ENCODE data around the gene COL4A4.
A peak's percentile ranks its signal among the peaks of the same experiment; 100 is the strongest.
"Not testable (repeated sequence)": the region's sequence is repeated elsewhere in the genome, so short reads cannot be mapped to it uniquely, and the experiment has no call there.

The COL4A4 gene

DNA sequence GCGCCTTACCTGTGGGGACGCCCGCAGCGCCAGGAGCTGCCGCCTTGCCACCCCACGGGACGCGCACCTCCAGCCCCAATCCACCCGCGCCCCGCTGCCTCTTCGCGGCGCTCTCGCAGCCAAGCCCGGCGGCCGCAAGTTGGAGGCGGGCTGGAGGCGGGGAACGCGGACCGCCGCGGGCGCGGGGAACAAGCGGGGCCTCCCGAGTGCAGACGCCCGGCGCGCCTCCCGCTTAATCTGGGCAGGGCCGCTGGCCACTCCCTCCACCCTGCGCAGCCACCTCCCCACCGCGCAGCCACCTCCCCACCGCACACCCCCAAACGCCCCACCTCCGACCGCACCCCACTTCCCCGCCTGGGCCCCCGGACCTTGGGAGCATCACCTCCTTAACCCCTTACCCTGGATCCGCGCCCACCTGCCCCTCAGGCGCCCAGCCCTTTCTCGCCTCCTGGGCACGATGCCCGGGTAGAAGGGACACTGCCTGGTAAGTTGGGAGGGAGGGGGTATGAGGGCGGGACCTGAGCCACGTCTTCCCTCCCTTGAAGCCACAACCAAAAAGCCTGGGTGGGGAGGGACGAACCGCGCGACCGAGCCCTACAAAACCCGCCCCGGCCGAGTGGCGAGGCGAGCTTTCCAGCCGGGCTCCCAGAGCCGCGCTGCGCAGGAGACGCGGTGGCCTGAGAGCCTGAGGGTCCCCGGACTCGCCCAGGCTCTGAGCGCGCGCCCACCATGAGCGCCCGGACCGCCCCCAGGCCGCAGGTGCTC, at the start of gene COL4A4, which contains the start of gene COL4A3:
Gene COL4A4 (minus strand): TSS at position 208 of the 765 bp plus-strand sequence. CDS start 16,722 bp downstream, outside the sequence.
Gene COL4A3 (plus strand): TSS at position 627 of the 765 bp plus-strand sequence. CDS start 103 bp downstream, at position 730.
- DNase-seq (ENCODE audit: low spot score), result peak; percentile 80

DNA sequence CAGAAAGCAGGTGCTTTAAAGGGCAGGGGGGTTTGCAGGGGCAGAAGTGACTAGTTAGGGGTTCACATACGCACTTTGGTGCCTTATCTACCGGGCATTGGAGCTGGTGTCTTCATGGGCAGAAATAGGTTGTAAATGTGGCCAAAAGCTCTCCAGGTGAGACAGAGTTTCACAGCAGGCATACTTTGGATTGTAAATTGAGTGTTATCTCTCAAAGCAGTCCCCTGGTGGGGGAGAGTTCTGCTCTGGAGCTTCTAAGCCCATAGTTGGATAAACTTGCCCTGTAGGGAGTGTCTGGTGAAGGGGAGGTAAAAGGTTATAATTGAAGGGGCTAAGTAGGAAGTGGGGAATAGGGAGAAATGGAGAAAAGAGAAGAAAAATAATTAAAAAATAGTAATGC, 43.6 kb upstream of the COL4A4 start:
- no peak for DNase-seq (ENCODE audit: low spot score)

DNA sequence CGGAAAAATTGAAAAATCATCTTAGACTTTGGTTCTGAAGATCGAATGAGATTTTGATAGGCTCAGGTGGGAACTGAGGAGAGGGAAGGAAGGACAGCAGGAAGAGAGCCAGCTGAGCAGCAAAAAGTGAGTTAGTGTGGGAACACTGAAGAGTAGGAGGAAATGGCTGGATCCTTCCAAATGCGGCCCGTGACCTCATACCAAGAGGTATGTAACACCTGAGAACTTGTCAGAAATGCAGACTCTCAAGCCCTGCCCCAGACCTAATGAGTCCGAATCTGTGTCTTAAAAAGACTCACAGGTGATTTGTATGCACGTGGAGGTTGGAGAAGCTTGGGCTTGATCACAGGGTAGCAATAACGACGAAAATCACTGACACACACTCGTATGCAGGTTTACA, 42.4 kb upstream of the COL4A4 start:
- no peak for DNase-seq (ENCODE audit: low spot score)

DNA sequence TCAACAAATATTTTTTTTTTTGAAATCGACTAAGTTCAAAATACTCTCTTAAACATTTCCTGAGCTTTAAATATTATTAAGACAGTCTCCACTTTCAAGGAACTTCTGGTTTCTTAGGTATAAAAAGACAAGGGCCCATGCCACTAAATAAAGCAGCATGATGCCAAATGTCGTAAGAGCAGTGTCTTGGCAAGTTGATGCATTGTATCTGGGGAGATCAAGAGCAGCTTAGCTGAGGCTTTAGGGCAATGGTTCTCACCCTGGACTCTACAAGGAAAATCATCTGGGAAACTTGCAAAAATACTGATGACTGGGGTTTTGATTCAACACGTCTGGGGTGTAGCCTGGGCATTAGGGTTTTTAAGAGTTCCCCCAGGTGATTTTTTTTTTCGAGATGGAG, 41.7 kb upstream of the COL4A4 start:
- no peak for DNase-seq (ENCODE audit: low spot score)

DNA sequence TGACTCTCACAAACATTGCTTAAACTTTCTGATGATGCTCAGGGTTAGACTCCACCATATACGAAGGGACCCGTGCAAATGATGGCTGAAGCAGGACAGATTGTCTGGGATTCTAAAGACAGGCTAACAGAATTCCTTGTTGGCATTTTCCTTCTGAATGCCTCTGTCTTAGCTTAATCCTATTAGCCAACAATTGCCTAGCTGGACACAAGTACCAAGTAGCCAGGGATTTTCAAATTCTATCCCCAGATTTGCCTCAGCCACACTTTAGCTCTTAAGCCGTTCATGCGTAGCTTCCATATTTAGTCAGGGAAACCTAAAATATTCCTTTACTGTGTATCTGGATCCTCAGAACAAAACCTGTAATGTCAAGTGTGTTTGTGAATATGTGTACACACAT, 40.4 kb upstream of the COL4A4 start:
- DNase-seq (ENCODE audit: low spot score), result no peak

DNA sequence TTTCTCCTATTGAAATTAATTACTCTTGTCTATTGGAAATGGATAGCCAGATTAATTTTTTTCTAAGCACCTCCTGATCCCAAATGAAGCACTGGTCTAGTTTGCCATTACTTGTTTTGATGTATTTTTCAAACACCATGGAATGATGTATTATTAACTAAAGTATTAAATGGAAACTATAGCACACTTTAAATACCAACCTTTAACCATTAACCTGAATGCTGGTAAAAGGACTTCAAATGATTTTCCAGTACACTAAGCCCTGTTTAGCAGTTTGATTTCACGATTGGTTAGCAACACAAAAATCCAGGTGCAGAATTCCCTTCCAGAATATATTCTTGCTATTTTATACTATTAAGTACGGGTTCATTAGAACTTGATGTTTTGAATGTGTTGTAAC, 37.8 kb upstream of the COL4A4 start:
- no peak for DNase-seq (ENCODE audit: low spot score)

DNA sequence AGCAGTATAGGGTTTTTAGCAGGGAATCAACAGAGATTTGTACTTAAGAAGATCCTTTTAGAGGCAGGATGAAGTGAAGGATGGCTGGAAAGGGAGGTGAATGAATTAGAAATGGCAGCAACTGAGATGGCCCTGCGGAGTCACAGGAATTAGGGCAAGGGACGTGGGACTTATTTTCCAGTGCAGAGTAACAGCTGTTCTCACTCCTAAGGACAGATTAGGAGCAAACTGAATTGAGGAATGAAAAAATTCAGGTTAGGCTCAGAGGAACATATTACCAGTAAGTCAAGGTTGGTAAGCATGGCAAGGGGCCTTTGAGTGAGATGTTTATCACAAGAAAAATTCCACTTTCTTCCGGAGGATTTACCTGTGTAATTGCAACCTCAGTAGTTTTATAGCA, 34.9 kb upstream of the COL4A4 start:
- no peak for DNase-seq (ENCODE audit: low spot score)

DNA sequence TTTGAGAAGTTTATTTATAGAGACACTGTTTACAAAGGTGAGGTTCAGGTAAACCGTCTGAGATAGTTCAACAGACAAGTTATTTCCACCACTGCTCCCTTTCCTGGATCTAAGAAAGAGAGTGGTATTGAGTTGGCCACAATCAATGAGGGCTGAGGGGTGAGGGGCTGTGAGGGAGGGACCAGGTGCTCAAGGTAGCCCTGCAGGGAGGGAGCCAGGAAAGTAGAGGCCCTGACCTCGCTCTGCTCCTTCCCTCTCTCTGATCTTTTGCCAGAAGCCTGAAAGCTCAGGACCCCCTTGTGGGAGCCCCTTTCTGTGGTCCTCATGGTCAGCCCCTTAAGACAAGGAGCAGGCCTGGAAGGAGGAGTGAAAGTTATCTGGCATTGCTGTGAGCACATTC, 30.2 kb upstream of the COL4A4 start:
- DNase-seq (ENCODE audit: low spot score), result no peak

DNA sequence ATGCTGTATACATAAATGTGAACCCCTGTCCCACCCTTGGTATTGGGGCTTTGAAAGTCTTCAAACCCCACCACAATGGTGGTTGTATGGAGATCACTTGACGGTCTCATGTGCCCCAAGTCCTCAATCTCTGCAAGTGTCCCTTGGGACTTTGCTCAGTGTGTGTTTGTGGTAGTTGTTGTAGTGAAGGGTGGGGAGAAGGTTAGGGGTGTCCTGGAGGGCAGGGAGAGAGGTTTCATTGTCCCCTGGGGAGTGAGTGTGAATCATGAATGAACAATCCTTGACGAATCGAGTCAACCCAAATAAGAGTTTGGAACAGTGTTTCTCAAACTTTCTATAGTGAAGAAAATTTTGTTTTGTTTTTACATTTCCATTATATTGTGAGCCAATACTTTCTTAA, 28.5 kb upstream of the COL4A4 start:
- DNase-seq (ENCODE audit: low spot score), result no peak

DNA sequence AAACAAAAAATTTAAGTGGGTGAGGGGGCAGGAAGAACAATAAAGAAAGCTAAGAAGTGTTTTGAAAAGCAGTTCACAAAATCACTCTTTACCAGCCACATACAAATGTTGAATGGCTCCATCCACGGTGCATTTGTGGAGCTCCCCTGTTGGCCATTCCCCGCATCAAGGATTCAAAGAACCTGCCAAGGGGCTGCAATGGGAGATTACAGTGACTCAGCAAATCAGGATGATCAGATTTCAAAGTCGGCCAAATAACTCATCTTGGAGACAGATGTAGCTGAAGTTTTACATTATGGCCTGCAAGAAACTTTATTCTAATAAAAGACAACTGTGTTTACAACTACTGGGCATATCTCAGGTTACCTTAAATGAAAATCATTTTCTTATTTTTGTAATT, 27.4 kb upstream of the COL4A4 start:
- DNase-seq (ENCODE audit: low spot score), result peak; percentile 38

DNA sequence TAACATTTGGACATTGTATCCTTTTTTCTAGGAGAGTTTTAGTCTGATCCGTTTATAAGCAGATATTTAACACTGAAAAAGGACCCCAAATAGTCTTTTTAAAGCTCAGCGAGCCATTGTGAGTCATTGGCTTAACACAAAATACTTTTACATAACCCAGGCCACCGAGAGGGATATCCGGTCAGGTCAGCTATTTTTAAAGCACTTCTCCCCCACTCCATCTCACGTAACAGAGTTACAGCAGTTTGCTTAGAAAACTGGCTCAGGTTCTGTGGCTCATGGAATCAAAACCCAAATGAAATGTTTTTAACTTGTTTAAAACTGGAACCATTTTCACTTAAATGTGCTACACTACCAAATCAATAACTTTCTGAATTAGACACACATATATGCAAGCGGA, 24.3 kb upstream of the COL4A4 start:
- no peak for DNase-seq (ENCODE audit: low spot score)

DNA sequence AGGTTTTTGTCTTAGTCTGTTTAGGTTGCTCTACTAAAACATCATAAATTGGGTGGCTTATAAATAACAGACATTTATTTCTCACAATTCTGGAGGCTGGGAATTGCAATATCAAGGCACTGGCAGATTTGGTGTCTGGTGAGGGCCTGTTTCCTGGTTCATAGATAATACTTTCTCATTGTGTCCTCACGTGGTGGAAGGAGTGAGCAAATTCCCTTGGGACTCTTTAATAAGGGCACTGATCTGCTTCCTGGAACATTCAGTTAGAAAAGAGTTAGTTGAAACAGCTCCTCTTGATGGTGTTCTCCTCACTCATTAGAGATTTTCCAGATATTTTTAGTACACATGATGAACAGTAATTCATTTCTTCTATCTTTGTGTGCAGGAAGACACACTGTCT, 22.7 kb upstream of the COL4A4 start:
- DNase-seq (ENCODE audit: low spot score), result no peak

DNA sequence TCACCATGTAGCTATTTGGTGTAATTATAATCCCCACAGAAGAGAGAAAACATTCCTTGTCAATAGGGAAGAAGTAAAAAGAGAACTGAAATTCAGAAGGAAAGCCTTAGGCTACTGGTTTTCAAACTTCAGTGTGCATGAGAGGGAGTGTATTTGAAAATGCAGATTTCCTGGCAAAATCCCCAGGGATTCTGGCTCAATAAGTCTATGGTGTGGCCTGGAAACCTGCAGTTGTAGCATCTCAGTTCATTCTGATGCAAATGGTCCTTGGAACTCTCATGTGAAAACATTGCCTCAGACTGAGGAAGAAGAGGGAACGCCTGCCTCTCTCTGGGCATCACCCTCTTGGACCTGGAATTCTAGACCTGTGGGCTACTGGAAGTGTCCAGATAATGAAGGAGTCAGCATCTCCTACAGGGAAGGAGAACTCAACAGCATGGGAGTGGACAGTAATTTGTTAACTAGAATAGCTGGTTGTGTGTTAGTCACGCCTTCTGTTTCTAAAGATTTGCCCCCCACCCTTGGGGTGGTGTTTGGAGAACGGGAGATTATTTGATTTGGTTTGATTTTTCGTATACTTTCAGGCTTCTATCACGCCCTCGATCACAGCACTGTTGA, 21.7 kb upstream of the COL4A4 start:
- no peak for DNase-seq (ENCODE audit: low spot score)

DNA sequence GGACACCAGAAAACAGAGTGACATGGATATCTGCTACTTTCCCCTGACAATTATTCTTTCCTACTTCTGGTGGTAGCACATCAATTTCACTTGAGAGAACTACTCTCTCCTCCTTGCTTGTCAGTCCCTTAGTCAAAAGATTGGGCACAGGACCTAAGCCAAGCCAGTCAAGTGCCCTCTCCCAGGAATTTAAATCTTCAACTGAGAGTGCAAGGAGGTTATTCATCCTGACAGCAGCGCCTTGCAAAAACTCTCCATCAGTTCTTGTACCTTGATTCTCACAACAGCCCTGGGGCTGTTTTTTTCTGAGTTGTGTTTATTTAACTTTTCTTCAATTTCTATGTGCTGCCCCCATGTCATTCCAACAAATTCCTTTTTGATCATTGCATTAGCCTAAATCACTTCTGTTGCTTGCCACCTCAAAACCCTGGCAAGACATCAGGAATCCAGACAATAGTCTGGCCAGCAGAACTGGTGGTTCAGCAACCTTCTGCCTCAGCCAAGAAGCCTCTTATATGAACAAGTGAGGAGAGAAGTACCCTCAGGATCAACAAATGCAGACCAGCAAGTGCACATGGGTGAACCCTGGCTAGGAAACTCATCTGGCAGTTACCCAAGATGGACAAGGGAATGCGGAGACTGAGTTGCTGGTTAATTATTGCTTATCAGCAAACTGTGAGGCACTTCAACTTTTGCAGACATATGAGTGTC, 19.8 kb upstream of the COL4A4 start:
- no peak for DNase-seq (ENCODE audit: low spot score)

DNA sequence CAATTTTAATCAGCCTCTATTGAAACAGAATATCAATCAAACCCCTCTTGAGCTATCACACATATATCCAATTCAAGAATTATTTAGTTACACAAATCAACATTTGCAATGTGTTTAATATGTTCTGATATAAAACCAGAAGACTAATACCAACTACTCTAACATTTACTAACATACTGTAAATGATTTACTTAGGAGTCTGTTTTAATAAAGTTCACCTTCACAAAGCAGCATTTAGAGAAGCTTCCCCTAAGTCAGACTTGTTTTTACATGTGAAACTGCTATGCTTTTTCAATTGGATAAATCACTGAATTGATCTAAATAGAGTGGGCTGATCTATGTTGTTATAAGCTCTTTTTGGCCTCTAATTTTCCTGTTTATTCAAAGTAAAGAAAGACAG, 18.8 kb upstream of the COL4A4 start:
- no peak for DNase-seq (ENCODE audit: low spot score)

DNA sequence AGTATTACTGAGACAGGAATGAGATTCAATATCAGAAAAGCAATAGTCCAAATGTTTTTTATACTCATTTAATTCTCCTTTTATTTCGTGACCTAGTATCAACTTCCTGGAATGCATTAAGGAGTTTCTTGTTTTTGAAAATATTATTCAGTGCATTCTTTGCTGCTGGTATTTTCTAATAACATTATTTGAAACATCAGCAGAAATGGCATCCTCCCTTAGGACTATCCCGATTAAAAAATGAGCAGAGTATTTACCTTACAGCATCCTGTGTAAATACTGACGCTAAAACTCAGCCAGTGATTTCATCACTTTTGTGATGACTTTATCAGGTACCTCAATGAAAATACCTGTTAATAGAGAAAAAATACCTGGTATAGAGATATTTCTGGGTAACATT, 16.8 kb upstream of the COL4A4 start:
- no peak for DNase-seq (ENCODE audit: low spot score)

DNA sequence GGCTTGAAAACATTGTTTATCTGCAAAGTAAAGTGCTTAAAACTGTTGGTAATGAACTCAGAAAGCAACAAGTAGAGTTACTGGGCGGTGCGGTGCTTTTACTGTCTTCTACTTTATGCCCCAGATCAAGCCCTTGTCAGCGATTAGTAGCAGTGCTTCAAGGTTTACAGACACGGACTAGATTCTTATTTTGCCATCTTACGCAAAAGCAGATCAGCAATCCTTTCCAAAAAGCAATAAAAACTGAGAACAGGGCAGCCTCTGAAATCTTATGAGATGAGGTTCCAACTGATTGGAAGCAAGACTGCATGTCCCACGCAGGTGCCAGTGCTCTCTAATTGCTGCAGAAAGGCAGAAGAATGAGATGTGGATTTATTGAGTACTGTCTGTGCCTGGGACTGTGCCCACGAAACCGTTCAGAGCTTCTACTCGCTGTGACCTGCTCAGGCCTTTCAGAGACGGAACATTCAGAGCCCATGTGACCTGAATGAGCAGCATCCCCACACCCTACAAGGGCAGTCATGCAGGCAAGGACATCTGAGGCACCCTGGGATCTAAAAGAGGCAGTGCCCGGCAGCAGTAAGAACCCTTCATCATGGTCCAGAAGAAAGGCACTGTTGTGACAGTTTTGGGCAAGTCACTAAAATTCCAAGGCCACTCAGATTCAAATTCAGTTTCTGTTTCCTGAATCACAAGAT, 16.1 kb upstream of the COL4A4 start:
- no peak for DNase-seq (ENCODE audit: low spot score)

DNA sequence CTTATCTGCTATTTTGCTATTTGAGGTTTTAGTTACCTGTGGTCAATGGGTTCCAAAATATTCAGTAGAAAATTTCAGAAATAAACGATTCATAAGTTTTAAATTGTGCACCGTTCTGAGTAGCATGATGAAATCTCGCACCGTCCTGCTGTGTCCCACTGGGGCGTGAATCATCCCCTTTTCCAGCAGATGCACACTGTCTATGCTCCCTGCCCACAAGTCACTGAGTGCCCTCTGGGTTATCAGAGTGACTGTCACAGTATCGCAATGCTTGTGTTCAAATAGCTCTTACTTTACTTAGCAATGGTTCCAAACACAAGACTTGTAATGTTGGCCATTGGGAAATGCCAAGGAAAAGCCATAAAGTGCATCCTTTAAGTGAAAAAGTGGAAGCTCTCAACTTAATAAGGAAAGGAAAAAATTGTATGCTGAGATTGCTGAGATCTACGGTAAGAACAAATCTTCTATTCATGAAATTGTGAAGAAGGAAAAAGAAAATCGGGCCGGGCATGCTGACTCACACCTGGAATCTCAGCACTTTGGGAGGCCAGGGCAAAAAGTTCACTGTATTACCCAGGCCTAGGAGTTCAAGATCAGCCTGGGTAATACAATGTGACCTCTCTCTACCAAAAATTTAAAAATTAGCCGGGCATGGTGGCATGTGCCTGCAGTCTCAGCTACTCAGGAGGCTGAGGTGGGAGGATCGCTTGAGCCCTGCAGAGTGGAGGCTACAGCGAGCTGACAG, 13.8 kb upstream of the COL4A4 start:
- no peak for DNase-seq (ENCODE audit: low spot score)

DNA sequence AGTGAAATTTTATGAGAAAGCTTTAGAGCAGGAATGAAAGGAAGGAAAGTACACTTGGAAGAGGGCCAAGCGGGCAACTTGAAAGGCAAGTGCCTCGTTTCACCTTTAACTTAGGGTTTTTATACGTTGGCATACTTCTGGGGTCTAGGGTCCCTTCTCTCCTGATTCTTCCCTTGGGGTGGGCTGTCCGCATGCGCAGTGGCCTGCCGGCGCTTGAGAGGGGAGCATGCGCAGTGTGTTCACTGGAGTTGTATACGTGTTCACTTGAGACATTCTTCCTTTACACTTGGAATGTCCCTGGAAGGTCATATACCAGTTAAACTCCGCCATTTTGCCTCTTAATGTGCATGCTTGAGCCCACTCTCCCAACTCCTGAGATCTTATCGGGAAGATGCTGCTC, 7.8 kb upstream of the COL4A4 start:
- not testable (repeated sequence) for DNase-seq (ENCODE audit: low spot score)

DNA sequence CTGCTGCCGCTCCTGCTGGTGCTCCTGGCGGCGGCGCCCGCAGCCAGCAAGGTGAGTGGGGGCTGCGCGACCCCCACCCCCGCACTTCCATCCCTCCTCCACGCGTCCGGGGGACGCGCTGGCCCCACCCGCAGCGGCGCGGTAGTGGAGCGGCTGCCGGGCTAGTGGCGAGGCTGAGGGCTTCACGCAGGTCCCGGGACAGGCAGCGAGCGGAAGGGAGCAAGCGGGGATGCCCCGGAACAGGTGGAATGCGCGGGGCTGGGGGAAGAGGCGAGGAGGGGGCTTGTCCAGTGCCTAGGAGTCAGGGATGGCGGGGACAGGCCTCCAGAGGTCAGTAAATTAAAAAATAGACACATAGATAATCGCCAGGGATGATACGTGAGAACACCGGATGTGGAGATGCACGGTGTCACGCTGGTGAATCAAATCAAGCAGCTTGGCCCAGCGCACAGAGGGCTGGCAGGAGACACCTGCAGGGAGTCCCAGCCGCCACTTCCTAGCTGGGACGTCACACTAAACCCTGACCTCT, 822 bp upstream of the COL4A4 start:
- DNase-seq (ENCODE audit: low spot score), result peak; percentile 44

DNA sequence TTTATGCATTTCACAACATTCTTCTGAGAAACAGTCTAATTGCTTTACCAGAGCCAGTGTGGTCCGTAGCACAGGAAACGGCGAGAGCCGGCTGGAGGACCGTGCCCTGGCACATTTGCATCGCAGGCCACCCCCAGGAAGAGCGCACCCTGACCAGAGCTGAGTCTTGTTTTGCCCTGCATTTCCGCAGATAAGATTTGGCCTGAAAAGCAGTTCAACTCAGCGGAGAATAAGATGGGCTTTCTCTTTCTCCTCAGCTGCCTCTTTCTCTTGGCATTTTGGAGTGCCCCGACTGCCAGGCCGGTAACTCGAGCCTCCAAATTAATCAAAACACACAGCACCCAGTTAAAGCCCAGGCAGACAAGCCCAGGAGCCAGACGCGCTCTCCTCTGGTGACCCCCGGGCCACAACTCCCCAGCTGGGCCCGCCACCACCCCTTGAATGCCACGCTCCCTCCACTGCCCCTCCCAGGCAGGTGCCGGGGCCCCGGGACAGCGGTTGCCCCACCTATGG, 464 bp downstream of the COL4A4 start:
- peak; percentile 14 for DNase-seq (ENCODE audit: low spot score)
